Astrocyte (in vitro differentiated cells and primary cell): ENCODE results near the gene NPW.

Experiments
- EZH2 ChIP-seq: IDR thresholded peaks from 2 replicates; pipeline ENCODE4 v1.6.1; 2012; ENCODE audit warnings: mild to moderate bottlenecking, low read length, inconsistent platforms; ENCODE audit not compliant: insufficient read depth
- TF ChIP-seq, protein P1 (sequence below): IDR thresholded peaks from 2 replicates; pipeline ENCODE4 v1.5.1; 2011; ENCODE audit warnings: low read depth, mild to moderate bottlenecking, inconsistent platforms, low read length, moderate library complexity; ENCODE audit not compliant: insufficient read depth

DNA sequence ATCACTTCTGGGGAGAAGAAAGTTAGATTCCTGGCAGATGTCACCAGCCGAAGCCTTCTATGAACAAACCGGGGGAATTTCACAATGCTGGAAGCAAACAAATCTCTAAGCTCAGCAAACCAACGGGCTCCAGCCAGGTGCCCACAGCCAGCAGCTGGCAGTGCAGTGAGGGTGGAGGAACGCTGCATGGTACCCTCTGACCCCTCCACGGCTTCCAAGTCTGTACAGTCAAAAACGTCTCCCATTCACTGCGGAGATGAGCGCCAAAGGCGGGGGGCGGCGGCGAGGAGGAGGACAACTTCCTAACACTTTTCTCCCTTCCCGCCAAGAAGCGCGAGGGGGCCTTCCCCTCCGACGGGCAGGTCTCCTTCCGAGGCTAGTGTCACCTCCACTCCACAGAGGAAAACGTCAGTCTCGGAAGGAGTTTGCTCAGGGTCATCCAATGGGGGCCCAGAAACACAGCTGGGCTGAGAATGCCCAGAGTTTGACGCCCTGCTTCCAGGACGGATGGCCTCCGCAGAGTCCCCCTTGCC is 10.9 kb upstream of the NPW start:
- TF ChIP-seq, protein P1, sequence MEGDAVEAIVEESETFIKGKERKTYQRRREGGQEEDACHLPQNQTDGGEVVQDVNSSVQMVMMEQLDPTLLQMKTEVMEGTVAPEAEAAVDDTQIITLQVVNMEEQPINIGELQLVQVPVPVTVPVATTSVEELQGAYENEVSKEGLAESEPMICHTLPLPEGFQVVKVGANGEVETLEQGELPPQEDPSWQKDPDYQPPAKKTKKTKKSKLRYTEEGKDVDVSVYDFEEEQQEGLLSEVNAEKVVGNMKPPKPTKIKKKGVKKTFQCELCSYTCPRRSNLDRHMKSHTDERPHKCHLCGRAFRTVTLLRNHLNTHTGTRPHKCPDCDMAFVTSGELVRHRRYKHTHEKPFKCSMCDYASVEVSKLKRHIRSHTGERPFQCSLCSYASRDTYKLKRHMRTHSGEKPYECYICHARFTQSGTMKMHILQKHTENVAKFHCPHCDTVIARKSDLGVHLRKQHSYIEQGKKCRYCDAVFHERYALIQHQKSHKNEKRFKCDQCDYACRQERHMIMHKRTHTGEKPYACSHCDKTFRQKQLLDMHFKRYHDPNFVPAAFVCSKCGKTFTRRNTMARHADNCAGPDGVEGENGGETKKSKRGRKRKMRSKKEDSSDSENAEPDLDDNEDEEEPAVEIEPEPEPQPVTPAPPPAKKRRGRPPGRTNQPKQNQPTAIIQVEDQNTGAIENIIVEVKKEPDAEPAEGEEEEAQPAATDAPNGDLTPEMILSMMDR = no peak
- no peak for TF ChIP-seq EZH2
